ENCODE data around the gene PLPPR5. TPM values are rescaled to one million over a fixed set of nuclear protein-coding genes. Genes with fewer than 3 reads are reported as not detected.
"Not testable (repeated sequence)": the region's sequence is repeated elsewhere in the genome, so short reads cannot be mapped to it uniquely, and the experiment has no call there.

Gene PLPPR5
- total RNA-seq, 2 experiments from 2014 or later = not detected

- DNase-seq = no peak
- H3K36me3 Mint-ChIP-seq (ENCODE audit: low read depth) = no peaks in the 10 kb centered on the region
- H3K4me1 Mint-ChIP-seq = no peaks in the 10 kb centered on the region
- H3K4me3 Mint-ChIP-seq = no peak overlapping the region
- ChIA-PET CTCF (no interaction called here), POLR2A (no interaction called here)
- peaks cover 5% of the 10 kb centered on the region for H3K9me3 Mint-ChIP-seq
- H3K27me3 Mint-ChIP-seq = no peaks in the 10 kb centered on the region
- no peak overlapping the region for H3K27ac Mint-ChIP-seq
These were observed 107.2 kb downstream of the PLPPR5 start for GRCh38 chr1:98897479-98897878.

- H3K36me3 Mint-ChIP-seq (ENCODE audit: low read depth) = no peaks in the 10 kb centered on the region
- no peak overlapping the region for H3K27ac Mint-ChIP-seq
- no peaks in the 10 kb centered on the region for H3K27me3 Mint-ChIP-seq
- H3K9me3 Mint-ChIP-seq = peaks cover 5% of the 10 kb centered on the region
- DNase-seq = no peak
- CTCF ChIA-PET = no interaction called here
- POLR2A ChIA-PET = no interaction called here
- H3K4me1 Mint-ChIP-seq = no peaks in the 10 kb centered on the region
- no peak overlapping the region for H3K4me3 Mint-ChIP-seq
These were observed 107.8 kb downstream of the PLPPR5 start for GRCh38 chr1:98896711-98897445.

GRCh38 chr1:98893371-98893770 is 111.3 kb downstream of the PLPPR5 start:
- Mint-ChIP-seq H3K27me3 (no peaks in the 10 kb centered on the region), H3K4me3 (no peak overlapping the region), H3K4me1 (no peaks in the 10 kb centered on the region), H3K27ac (no peak overlapping the region), H3K36me3 (ENCODE audit: low read depth) (no peaks in the 10 kb centered on the region), H3K9me3 (peaks cover 5% of the 10 kb centered on the region)
- ChIA-PET POLR2A (no interaction called here), CTCF (no interaction called here)
- DNase-seq = no peak

GRCh38 chr1:98888869-98889268 is 115.8 kb downstream of the PLPPR5 start:
- CTCF ChIA-PET = no interaction called here
- no peak overlapping the region for H3K27ac Mint-ChIP-seq
- POLR2A ChIA-PET = interaction anchor here (0.6 kb wide), 1 partner anchor 62 kb away, joined by 5 read pairs; no protein-coding TSS in a partner anchor
- H3K4me3 Mint-ChIP-seq = no peak overlapping the region
- H3K27me3 Mint-ChIP-seq = no peaks in the 10 kb centered on the region
- H3K9me3 Mint-ChIP-seq = no peaks in the 10 kb centered on the region
- no peak for DNase-seq
- H3K4me1 Mint-ChIP-seq = peaks cover 2% of the 10 kb centered on the region
- H3K36me3 Mint-ChIP-seq (ENCODE audit: low read depth) = no peaks in the 10 kb centered on the region

GRCh38 chr1:98887507-98887906 is 117.2 kb downstream of the PLPPR5 start:
- DNase-seq = no peak
- CTCF ChIA-PET = no interaction called here
- no peak overlapping the region for H3K4me3 Mint-ChIP-seq

GRCh38 chr1:98884864-98885263 is 119.8 kb downstream of the PLPPR5 start:
- Mint-ChIP-seq H3K27me3 (no peaks in the 10 kb centered on the region), H3K9me3 (peaks cover 5% of the 10 kb centered on the region), H3K27ac (no peak overlapping the region), H3K4me3 (no peak overlapping the region), H3K36me3 (ENCODE audit: low read depth) (peaks cover 2% of the 10 kb centered on the region), H3K4me1 (peaks cover 2% of the 10 kb centered on the region)
- ChIA-PET CTCF (no interaction called here), POLR2A (no interaction called here)
- DNase-seq = no peak

More at GRCh38 chr1:98887507-98887906, 117.2 kb downstream of the PLPPR5 start:
- peaks cover 2% of the 10 kb centered on the region for H3K4me1 Mint-ChIP-seq
- H3K9me3 Mint-ChIP-seq = no peaks in the 10 kb centered on the region
- POLR2A ChIA-PET = no interaction called here
- no peaks in the 10 kb centered on the region for H3K36me3 Mint-ChIP-seq (ENCODE audit: low read depth)
- H3K27me3 Mint-ChIP-seq = no peaks in the 10 kb centered on the region
- no peak overlapping the region for H3K27ac Mint-ChIP-seq

GRCh38 chr1:98881901-98882300 is 122.8 kb downstream of the PLPPR5 start:
- Mint-ChIP-seq H3K27me3 (peaks cover 2% of the 10 kb centered on the region), H3K27ac (no peak overlapping the region), H3K36me3 (ENCODE audit: low read depth) (peaks cover 6% of the 10 kb centered on the region), H3K4me1 (no peaks in the 10 kb centered on the region), H3K9me3 (peaks cover 18% of the 10 kb centered on the region), H3K4me3 (no peak overlapping the region)
- DNase-seq = no peak
- POLR2A ChIA-PET = no interaction called here
- CTCF ChIA-PET = no interaction called here

- CTCF ChIA-PET; H3K36me3 Mint-ChIP-seq (ENCODE audit: low read depth); H3K27me3 Mint-ChIP-seq; DNase-seq; H3K27ac Mint-ChIP-seq; H3K4me3 Mint-ChIP-seq; POLR2A ChIA-PET; H3K4me1 Mint-ChIP-seq: not testable (repeated sequence)
- H3K9me3 Mint-ChIP-seq = peaks cover 18% of the 10 kb centered on the region
These were observed 123.4 kb downstream of the PLPPR5 start for GRCh38 chr1:98881234-98881633.

GRCh38 chr1:98874828-98875227 is 129.8 kb downstream of the PLPPR5 start:
- DNase-seq = no peak
- Mint-ChIP-seq H3K9me3 (peaks cover 40% of the 10 kb centered on the region), H3K36me3 (ENCODE audit: low read depth) (peaks cover 30% of the 10 kb centered on the region), H3K4me1 (peaks cover 27% of the 10 kb centered on the region), H3K27me3 (peaks cover 2% of the 10 kb centered on the region), H3K27ac (no peak overlapping the region), H3K4me3 (no peak overlapping the region)
- ChIA-PET POLR2A (no interaction called here), CTCF (no interaction called here)

GRCh38 chr1:98870959-98871903 is 133.4 kb downstream of the PLPPR5 start:
- Mint-ChIP-seq H3K27ac (peak overlapping the region; percentile 95), H3K27me3 (no peaks in the 10 kb centered on the region), H3K9me3 (peaks cover 43% of the 10 kb centered on the region), H3K4me3 (peak overlapping the region; percentile 63), H3K4me1 (peaks cover 27% of the 10 kb centered on the region), H3K36me3 (ENCODE audit: low read depth) (peaks cover 33% of the 10 kb centered on the region)
- DNase-seq = peak; percentile 73
- POLR2A ChIA-PET = no interaction called here
- CTCF ChIA-PET = interaction anchor here (0.7 kb wide), 1 partner anchor 15 kb away, joined by 4 read pairs; no protein-coding TSS in a partner anchor

GRCh38 chr1:98865796-98866195 is 138.9 kb downstream of the PLPPR5 start:
- no peak for DNase-seq
- ChIA-PET POLR2A (no interaction called here), CTCF (no interaction called here)
- no peak overlapping the region for H3K4me3 Mint-ChIP-seq
- no peak overlapping the region for H3K27ac Mint-ChIP-seq
- H3K27me3 Mint-ChIP-seq = no peaks in the 10 kb centered on the region
- peaks cover 4% of the 10 kb centered on the region for H3K4me1 Mint-ChIP-seq
- H3K9me3 Mint-ChIP-seq = peaks cover 32% of the 10 kb centered on the region
- H3K36me3 Mint-ChIP-seq (ENCODE audit: low read depth) = peaks cover 13% of the 10 kb centered on the region

- no peaks in the 10 kb centered on the region for H3K27me3 Mint-ChIP-seq
- H3K4me3 Mint-ChIP-seq = no peak overlapping the region
- peaks cover 18% of the 10 kb centered on the region for H3K9me3 Mint-ChIP-seq
- H3K27ac Mint-ChIP-seq = no peak overlapping the region
- CTCF ChIA-PET = no interaction called here
- H3K4me1 Mint-ChIP-seq = peaks cover 3% of the 10 kb centered on the region
- no peak for DNase-seq
- POLR2A ChIA-PET = no interaction called here
- H3K36me3 Mint-ChIP-seq (ENCODE audit: low read depth) = no peaks in the 10 kb centered on the region
These were observed 144.3 kb downstream of the PLPPR5 start for GRCh38 chr1:98860329-98860728.

GRCh38 chr1:98854137-98854536 is 150.5 kb downstream of the PLPPR5 start:
- CTCF ChIA-PET = no interaction called here
- Mint-ChIP-seq H3K27me3 (no peaks in the 10 kb centered on the region), H3K4me1 (peaks cover 10% of the 10 kb centered on the region), H3K36me3 (ENCODE audit: low read depth) (peaks cover 4% of the 10 kb centered on the region), H3K27ac (peak overlapping the region; percentile 60), H3K4me3 (no peak overlapping the region), H3K9me3 (peaks cover 12% of the 10 kb centered on the region)
- DNase-seq = no peak
- POLR2A ChIA-PET = no interaction called here

Measured in activated CD4-positive, alpha-beta T cell treated with anti-CD3 and anti-CD28 coated beads, Interleukin-2, amount 10 ng/mL, durations not matched to agents 7 days and 5 days (primary cell).